T1000 (cell line): ENCODE results near the gene CACNA1D.

ENCODE experiments used
- DNase-seq: peaks from one replicate; lab custom pipeline; 2025; ENCODE audit warnings: mixed read lengths; lab: John Stamatoyannopoulos, UW

The CACNA1D gene

DNA sequence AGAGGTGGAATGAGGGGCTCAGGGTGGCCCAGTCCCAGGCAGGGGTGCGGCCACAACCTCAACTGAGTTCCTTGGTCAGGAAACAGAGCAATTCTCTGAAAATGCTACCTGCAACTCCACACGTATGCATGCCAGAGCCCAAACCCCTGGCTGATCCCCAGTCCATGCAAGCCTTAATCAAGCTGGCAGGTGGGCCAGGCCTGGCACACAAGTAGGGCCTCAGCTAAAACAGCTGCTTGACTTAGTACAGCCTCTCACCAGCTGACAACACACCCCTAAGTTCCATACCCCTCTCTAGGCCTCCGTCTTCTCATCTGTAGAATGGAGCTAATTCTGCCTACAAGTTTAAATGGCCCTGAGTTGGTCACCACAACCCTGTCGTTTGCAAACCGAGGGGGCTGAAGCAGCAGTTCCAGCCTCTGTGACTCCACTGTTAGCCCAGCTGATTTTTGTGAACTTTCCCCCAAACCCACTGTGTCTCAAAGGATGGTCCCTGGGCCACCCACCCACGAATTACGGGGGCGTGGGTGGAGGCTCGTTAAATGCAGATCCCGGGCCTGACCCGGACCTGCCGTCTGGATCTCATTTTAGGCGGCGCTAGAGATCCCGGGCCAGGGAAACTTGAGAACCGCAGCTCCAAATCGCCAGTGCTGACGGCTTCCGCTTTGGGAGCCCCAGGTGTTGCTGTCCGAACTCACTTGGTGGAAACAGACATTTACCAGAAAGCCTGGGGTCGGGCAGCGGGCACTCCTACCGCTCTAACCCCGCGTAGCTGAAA lies 350.9 kb downstream of the CACNA1D start:
- DNase-seq: no peak

DNA sequence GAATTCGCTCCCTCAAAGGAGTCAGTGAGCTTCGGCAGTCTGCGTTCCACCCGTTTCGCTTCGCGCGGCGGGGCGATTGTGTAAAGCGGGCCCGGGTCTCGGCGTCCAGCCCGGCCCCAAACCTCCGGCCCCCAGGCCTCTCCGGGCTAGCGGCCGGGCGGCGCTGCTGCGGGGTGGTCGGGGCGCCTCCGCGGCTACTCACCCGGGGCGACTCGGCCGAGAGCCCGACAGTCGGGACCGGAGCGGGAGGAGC lies 351.4 kb downstream of the CACNA1D start:
- no peak for DNase-seq

DNA sequence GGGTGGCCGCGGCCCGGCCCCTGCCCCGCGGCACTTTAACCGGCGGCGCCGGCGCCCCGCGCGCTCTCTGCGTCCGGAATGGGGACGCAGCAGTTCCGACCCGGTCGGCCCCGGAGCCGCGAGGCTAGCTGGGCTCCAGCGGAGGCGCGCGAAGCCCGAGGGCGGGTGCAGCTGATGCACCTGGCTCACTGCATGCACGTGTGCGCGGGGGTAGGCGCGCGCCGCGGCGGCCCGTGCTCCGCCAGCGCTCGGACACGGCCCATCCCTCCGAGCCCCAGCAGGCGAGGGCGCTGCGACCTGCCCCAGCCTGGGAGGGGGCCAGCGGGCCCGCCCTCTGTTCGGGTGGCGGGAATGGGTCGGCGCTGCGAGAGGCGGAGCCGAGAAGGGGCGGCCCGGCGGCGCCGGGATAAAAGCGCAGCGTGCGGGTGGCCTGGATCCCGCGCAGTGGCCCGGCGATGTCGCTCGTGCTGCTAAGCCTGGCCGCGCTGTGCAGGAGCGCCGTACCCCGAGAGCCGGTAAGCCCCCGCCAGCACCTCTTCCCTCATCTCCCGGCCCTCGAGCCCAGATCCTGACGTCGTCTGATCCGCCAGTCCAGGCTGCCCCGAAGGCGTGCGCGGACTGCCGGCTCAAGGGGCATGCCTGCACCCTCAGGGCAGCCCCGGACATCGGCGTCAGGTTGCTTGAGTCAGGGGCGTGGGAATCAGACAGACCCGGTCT lies 351.9 kb downstream of the CACNA1D start, which contains the start of the genes CHDH and IL17RB:
Gene CHDH, minus strand, starts transcription at position 286 of the 717 bp plus-strand sequence. CDS start 22,411 bp downstream, outside the sequence.
Gene IL17RB, plus strand, starts transcription at position 435 of the 717 bp plus-strand sequence. Its CDS starts 21 bp downstream, at position 456.
- DNase-seq: no peak

DNA sequence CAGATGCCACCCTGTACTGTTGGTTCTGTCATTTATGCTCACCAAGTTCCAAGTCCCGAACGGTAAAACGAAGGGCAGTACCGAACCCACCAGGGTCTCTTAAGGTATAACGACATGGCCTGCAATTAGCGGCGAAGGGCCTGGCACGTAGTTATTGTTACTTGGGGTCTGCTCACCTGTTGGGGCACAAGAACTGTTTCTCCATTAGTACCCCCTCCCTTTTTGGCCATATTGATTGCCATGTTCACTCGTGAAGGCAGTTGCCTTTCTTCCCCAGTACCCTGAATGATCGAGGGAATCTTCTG lies 352.4 kb downstream of the CACNA1D start:
- DNase-seq: no peak

DNA sequence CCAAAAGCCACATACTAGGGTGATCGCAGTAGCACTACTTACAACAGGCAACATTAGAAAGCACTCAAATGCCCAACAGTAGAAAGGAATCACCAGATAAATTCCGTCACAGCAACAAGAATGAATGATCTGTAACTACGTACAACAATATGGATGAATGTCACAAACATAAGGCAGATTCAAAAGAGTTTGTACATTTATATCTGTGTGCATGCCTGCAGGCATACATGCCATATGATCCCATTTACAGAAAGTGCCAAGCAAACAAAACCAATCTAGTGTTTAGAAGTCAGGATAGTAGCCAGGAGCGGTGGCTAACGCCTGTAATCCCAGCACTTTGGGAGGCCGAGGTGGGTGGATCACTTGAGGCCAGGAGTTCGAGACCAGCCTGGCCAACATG lies 355.5 kb downstream of the CACNA1D start:
- no peak for DNase-seq

DNA sequence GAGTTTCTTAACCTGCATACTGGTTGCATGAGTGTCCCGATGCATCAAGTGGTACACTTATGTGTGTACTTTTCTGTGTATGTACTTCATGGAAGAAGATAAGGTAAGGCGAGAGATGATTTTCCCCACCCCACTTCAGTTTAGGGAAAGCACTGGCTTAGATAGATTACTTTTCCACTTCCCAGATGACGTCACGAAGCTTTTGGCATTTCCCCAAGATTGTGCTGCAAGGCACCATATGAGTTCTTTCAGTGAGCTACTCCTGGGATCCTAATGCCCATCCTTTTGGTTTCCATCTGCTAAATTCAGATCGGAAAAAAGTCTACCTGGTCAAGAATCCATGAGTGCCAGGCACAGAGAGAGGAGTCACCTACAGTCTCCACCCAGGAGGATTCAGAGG lies 356.5 kb downstream of the CACNA1D start:
- DNase-seq: no peak

DNA sequence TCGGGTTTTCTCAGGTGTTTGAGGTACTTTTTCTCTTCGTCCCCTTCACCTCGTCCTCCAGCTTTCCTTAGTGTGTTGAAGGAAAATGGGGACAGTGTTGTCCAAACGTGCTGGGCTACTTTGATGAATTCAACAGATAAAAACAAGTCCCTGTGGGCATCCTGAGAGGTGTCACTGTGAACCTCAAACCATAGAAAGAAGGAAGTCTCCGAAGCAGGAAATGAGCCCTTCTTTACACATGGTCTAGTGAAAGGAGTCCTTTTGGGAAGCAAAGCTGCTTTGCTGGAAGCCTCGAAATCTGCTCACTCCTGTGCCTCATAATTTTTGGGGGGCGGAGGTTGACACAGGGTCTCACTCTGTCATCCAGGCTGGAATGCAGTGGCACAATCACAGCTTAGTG lies 362.6 kb downstream of the CACNA1D start:
- DNase-seq: no peak

DNA sequence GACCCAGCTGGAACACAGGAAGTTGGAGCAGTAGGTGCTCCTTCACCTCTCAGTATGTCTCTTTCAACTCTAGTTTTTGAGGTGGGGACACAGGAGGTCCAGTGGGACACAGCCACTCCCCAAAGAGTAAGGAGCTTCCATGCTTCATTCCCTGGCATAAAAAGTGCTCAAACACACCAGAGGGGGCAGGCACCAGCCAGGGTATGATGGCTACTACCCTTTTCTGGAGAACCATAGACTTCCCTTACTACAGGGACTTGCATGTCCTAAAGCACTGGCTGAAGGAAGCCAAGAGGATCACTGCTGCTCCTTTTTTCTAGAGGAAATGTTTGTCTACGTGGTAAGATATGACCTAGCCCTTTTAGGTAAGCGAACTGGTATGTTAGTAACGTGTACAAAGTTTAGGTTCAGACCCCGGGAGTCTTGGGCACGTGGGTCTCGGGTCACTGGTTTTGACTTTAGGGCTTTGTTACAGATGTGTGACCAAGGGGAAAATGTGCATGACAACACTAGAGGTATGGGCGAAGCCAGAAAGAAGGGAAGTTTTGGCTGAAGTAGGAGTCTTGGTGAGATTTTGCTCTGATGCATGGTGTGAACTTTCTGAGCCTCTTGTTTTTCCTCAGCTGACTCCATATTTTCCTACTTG lies 363.8 kb downstream of the CACNA1D start:
- DNase-seq: no peak

DNA sequence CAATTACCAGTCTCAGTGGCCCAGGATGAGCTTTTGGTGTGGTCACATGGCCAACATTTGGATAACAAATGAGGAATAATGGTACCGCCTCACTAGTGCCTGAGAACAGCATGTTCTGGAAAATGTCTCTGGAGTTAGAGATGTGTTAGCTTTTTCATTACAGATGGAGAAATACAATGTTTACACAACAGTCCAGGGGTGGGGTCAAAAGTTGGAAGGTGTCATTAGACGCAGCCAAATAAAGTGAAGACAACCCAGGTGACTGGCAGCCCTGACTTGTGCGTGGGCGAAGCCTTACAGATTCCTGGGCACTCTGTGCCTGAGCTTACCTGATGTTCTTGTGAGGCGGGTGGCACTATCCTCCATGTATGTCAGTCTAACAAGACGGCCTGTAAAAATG lies 364.8 kb downstream of the CACNA1D start:
- no peak for DNase-seq

DNA sequence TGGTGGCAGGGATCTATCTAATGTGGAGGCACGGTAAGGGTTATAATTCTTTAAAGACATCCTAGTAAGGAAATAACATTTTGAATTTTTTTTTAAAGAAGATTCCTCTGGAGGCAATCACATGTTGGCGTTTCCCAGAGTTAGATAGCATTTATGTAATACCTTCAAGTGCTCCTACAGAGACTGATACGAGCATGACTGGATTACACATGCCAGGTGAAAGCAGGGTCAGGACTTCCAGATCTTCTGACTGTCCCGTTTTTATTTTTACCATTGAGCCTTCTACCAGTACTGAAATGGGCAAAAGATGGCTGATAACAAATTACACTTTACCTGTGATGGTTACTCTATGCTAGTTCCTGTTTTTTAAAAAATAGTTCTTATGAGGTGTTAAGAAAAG lies 365.8 kb downstream of the CACNA1D start:
- no peak for DNase-seq

DNA sequence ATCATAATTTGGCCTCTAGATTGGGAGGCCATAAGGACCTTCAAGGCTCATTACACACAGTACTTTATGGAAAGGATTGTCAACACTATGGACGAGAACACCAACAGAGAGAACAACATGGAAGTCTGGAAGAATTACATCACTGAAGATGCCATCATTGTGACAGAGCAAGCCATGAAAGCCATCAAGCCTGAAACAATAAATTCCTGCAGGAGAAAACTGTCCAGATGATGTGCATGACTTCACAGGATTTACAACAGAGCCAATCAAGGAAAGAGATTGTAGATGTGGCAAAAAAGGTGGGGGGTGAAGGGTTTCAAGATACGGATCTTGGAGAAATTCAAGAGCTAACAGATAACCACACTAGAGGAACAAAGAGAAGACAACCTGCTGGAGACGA lies 367.8 kb downstream of the CACNA1D start:
- no peak for DNase-seq

DNA sequence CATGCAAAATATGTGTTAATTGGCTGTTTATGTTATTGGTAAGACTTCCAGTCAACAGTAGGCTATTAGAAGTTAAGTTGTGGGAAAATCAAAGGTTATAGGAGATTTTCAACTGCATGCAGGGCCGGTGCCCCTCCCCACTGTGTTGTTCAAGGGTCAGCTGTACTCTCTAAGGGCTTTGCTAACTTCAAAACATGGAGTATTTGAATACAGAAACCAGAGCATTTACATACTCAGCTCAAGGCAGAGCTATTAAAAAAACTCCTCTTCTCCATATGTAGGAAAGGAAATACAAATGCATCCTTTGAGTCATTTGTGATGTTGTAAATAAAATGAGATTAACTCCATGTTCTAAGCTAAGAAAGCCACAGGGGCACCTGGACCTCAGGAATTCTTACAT lies 368.7 kb downstream of the CACNA1D start:
- no peak for DNase-seq
